HepG2 (cell line): Measurements from ENCODE around the gene OR2V2. TPM values are rescaled to one million over a fixed set of nuclear protein-coding genes. Genes with fewer than 3 reads are reported as not detected.

Experiments used
- ASH2L ChIP-seq: fragments of 300-600, 200-600 bp; sonication (generic); IDR thresholded peaks from 2 replicates; pipeline ENCODE4 v1.7.0; 2017; ENCODE audit warnings: low read depth, mild to moderate bottlenecking, moderate library complexity, mixed read lengths, low read length; ENCODE audit not compliant: insufficient read length
- MYC ChIP-seq: sonication (generic); formaldehyde crosslinking; IDR thresholded peaks from 2 replicates; pipeline ENCODE4 v1.9.0; 2021; ENCODE audit warnings: missing genetic modification reagents, borderline replicate concordance
- MZF1 ChIP-seq: sonication (generic); formaldehyde crosslinking; IDR thresholded peaks from 2 replicates; pipeline ENCODE4 v1.8.1; 2023; ENCODE audit warnings: mild to moderate bottlenecking, missing genetic modification reagents, borderline replicate concordance
- U2AF1 ChIP-seq: fragments of 200-400 bp; formaldehyde crosslinking; optimal IDR thresholded peaks from 2 replicates; pipeline ENCODE3; 2017; ENCODE audit warnings: mild to moderate bottlenecking, low read depth, low read length
- ZNF557 ChIP-seq: sonication (generic); formaldehyde crosslinking; IDR thresholded peaks from 2 replicates; pipeline ENCODE4 v1.4.0; 2020; ENCODE audit warnings: missing genetic modification reagents
- polyA plus RNA-seq, 8 experiments: library from polyadenylated mRNA; depleted of rRNA in 3 of 8; stranded (reverse) in 7 of 8; unstranded in 1 of 8; fragments of >200 nt; fragmentation: Illumina TruSeq in 4 of 8; extraction: Trizol in 4 of 8; gene quantifications; 2 replicates each; pipeline versions ENCODE4 v1.2.1 to v1.2.3, GENCODE V29; 2011 to 2016; ENCODE audit warnings: low read depth in 4 of 8, missing spikeins in 1 of 8, mixed read lengths in 1 of 8; ENCODE audit not compliant: insufficient read depth in 1 of 8
- total RNA-seq, 5 experiments: library from RNA; depleted of rRNA; stranded (reverse); fragments of >200 nt; fragmentation: Illumina TruSeq; extraction: Trizol; gene quantifications; 2 replicates each; pipeline ENCODE4 v1.2.3, GENCODE V29; 2016; ENCODE audit warnings: low read depth in 1 of 5
- TF ChIP-seq, protein P1 (sequence below): sonication (generic); formaldehyde crosslinking; IDR thresholded peaks from 2 replicates; pipeline ENCODE4 v1.5.0; 2020; ENCODE audit warnings: missing genetic modification reagents
- TF ChIP-seq, protein P2 (sequence below): IDR thresholded peaks from 2 replicates; pipeline ENCODE4 v1.6.1; 2016; ENCODE audit warnings: mild to moderate bottlenecking
- TF ChIP-seq, protein P3 (sequence below): sonication (generic); formaldehyde crosslinking; IDR thresholded peaks from 2 replicates; pipeline ENCODE4 v1.4.0; 2020; ENCODE audit warnings: missing genetic modification reagents

OR2V2 gene
- total and polyA plus RNA-seq, 2 of the 13 experiments (the other 11 are each of a cell fraction or from before 2014, with no cell fraction given) = not detected

DNA sequence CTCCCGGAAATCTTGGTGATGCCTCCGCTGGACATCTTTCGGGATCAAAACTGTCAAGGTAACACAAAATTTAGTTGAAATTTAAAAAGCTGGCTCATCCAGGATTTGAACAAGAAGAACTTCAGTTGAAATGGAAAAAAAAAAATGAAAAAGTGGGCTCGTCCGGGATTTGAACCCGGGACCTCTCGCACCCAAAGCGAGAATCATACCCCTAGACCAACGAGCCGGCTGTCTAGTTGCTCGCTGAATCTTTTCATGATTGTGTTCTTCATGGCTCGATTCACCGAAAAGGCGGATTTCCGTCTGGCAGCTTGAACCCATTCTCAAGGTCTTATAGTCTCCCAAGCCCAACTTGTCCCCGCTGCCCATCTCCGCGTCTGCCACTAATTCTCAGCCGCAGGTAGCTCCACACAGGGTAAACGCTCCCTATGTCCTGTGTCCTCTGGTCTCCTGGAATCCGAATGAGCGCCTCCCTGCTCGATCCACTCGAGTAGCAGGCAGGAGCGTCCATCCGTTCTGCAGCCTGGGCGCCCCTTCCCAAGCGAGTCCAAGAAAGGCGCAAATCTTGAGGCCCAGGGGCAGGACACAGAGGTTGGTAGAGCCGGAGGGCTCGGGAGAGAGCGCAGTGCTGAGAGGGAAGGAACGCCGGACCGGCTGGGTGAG lies 41.4 kb downstream of the OR2V2 start (continued):
- TF ChIP-seq, protein P1, sequence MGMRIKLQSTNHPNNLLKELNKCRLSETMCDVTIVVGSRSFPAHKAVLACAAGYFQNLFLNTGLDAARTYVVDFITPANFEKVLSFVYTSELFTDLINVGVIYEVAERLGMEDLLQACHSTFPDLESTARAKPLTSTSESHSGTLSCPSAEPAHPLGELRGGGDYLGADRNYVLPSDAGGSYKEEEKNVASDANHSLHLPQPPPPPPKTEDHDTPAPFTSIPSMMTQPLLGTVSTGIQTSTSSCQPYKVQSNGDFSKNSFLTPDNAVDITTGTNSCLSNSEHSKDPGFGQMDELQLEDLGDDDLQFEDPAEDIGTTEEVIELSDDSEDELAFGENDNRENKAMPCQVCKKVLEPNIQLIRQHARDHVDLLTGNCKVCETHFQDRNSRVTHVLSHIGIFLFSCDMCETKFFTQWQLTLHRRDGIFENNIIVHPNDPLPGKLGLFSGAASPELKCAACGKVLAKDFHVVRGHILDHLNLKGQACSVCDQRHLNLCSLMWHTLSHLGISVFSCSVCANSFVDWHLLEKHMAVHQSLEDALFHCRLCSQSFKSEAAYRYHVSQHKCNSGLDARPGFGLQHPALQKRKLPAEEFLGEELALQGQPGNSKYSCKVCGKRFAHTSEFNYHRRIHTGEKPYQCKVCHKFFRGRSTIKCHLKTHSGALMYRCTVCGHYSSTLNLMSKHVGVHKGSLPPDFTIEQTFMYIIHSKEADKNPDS (CRISPR knock-in tag) = no peak
- TF ChIP-seq U2AF1 (peak; percentile 8), MYC (CRISPR knock-in tag) (0 out of 2 replicates have a peak, but pooled peaks have one; percentile 4), MZF1 (CRISPR knock-in tag) (no peak), ASH2L (peak; percentile 13), ZNF557 (no peak)
- TF ChIP-seq, protein P2, sequence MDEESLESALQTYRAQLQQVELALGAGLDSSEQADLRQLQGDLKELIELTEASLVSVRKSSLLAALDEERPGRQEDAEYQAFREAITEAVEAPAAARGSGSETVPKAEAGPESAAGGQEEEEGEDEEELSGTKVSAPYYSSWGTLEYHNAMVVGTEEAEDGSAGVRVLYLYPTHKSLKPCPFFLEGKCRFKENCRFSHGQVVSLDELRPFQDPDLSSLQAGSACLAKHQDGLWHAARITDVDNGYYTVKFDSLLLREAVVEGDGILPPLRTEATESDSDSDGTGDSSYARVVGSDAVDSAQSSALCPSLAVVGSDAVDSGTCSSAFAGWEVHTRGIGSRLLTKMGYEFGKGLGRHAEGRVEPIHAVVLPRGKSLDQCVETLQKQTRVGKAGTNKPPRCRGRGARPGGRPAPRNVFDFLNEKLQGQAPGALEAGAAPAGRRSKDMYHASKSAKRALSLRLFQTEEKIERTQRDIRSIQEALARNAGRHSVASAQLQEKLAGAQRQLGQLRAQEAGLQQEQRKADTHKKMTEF (CRISPR knock-in tag) = 0 out of 2 replicates have a peak, but pooled peaks have one; percentile 4
- TF ChIP-seq, protein P3, sequence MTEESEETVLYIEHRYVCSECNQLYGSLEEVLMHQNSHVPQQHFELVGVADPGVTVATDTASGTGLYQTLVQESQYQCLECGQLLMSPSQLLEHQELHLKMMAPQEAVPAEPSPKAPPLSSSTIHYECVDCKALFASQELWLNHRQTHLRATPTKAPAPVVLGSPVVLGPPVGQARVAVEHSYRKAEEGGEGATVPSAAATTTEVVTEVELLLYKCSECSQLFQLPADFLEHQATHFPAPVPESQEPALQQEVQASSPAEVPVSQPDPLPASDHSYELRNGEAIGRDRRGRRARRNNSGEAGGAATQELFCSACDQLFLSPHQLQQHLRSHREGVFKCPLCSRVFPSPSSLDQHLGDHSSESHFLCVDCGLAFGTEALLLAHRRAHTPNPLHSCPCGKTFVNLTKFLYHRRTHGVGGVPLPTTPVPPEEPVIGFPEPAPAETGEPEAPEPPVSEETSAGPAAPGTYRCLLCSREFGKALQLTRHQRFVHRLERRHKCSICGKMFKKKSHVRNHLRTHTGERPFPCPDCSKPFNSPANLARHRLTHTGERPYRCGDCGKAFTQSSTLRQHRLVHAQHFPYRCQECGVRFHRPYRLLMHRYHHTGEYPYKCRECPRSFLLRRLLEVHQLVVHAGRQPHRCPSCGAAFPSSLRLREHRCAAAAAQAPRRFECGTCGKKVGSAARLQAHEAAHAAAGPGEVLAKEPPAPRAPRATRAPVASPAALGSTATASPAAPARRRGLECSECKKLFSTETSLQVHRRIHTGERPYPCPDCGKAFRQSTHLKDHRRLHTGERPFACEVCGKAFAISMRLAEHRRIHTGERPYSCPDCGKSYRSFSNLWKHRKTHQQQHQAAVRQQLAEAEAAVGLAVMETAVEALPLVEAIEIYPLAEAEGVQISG (CRISPR knock-in tag) = no peak
